Kidney epithelial cell (primary cell): Measurements from ENCODE around the gene APAF1. TPM values are rescaled to one million over a fixed set of nuclear protein-coding genes. Genes with fewer than 3 reads are reported as not detected.

Experiments used
- DNase-seq: peaks from one replicate; pipeline ENCODE4 v3.0.0-alpha.2; 2010; ENCODE audit warnings: low read depth
- H3K27me3 ChIP-seq: 2 replicates; pipeline ENCODE4 v1.6.0; 2011; ENCODE audit warnings: low read length; ENCODE audit not compliant: control insufficient read depth, insufficient read depth
- H3K36me3 ChIP-seq: 2 replicates; pipeline ENCODE4 v1.5.1; 2011; ENCODE audit warnings: low read length; ENCODE audit not compliant: control insufficient read depth, insufficient read depth
- H3K4me3 ChIP-seq: 2 replicates; pipeline ENCODE4 v1.5.1; 2011; ENCODE audit warnings: low read depth, mild to moderate bottlenecking, control low read depth, low read length
- total RNA-seq: library from RNA; depleted of rRNA; stranded (reverse); fragments of >200 nt; gene quantifications from 2 replicates; pipeline ENCODE4 v1.2.3, GENCODE V29; 2015
- TF ChIP-seq, protein P1 (sequence below): IDR thresholded peaks from 2 replicates; pipeline ENCODE4 v1.5.1; 2011; ENCODE audit warnings: mild to moderate bottlenecking, moderate library complexity, low read length, control low read depth, inconsistent platforms; ENCODE audit not compliant: insufficient read depth, poor library complexity, severe bottlenecking

Gene APAF1
- total RNA-seq, 1 donor from 2014 or later = 15.7 TPM

DNA sequence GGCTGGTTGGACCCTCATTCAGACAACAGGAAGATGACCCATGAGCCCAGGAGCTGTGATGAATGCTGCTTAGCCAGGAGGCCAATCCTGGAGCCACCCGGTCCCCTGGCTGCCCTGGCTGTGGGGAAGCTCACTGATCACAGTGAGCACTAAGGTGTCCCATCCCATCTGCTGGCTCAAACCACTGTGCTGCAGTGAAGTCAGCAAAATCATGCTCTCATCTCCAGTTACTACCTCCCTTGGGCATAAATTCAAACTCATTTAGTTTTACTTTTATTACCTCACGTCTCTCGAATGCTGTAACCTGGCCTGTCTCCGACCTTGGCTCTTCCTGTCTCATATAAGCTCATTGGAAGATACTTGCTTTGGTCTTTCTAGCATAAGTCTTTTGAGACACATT, 112.4 kb downstream of the APAF1 start:
- TF ChIP-seq, protein P1, sequence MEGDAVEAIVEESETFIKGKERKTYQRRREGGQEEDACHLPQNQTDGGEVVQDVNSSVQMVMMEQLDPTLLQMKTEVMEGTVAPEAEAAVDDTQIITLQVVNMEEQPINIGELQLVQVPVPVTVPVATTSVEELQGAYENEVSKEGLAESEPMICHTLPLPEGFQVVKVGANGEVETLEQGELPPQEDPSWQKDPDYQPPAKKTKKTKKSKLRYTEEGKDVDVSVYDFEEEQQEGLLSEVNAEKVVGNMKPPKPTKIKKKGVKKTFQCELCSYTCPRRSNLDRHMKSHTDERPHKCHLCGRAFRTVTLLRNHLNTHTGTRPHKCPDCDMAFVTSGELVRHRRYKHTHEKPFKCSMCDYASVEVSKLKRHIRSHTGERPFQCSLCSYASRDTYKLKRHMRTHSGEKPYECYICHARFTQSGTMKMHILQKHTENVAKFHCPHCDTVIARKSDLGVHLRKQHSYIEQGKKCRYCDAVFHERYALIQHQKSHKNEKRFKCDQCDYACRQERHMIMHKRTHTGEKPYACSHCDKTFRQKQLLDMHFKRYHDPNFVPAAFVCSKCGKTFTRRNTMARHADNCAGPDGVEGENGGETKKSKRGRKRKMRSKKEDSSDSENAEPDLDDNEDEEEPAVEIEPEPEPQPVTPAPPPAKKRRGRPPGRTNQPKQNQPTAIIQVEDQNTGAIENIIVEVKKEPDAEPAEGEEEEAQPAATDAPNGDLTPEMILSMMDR = no peak
- Histone ChIP-seq H3K27me3 (no peaks in the 10 kb centered on the region), H3K36me3 (no peaks in the 10 kb centered on the region), H3K4me3 (no peak overlapping the region)
- no peak for DNase-seq

DNA sequence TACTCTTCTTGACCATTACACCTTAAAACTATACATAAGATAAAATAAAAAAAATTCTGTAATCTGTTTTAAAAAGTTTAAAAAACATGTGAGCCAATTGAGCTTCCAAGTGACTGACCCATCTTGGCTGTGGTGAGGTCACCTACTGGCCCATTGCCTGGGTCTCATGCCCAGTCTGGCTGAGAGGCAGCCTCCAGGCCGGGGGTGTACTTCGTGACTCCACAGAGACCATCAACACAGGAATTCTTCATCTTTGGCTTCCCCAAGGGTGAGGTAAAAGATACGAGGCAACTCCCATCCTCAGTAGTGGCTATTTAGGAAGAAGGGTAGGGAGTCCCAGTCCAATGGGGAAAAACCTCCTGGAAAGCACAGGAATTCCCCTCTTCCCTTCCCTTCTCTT, 113.2 kb downstream of the APAF1 start:
- DNase-seq = no peak
- Histone ChIP-seq H3K36me3 (no peaks in the 10 kb centered on the region), H3K27me3 (no peaks in the 10 kb centered on the region), H3K4me3 (no peak overlapping the region)
- TF ChIP-seq, protein P1 = no peak

DNA sequence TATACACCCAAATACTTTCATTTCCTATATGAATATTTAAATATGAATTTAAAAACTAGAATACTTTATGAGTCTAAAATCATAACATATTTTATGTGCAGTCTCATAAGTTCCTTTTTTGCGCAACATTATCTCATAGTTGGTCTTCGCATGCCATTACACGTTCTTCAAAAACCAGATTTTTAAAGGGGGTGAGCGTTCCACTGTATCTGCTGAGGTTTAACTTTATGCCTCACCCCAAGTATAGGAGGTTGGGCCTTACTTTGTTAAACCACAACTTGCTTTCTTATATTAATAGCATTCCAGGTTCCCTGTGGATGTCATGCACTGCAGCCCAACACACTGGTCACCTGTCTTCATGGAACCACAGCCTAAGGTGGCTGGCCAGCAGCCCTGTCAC, 118.6 kb downstream of the APAF1 start:
- H3K36me3 ChIP-seq = no peaks in the 10 kb centered on the region
- DNase-seq = no peak
- H3K27me3 ChIP-seq = no peaks in the 10 kb centered on the region
- TF ChIP-seq, protein P1 = no peak
- no peak overlapping the region for H3K4me3 ChIP-seq

DNA sequence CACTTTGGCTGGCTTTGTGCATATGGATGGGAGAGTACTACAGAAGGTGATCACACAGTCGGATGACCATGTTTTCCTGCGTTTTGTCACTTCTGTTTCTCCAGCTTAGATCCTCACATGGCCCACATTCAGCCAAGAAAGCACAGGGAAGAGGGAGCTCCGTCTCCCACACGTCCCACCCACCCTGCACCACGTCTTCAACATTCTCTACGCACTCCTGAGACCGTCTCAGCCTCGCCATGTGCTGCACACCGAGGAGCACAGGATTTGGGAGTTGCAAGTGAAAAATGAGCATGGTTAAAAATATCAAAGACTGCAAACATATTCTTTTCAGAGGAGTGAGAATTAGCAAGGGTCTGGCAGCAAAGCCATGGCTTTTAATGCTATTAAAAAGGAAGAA, 122.2 kb downstream of the APAF1 start:
- H3K4me3 ChIP-seq = no peak overlapping the region
- no peak for DNase-seq
- H3K27me3 ChIP-seq = no peaks in the 10 kb centered on the region
- no peaks in the 10 kb centered on the region for H3K36me3 ChIP-seq
- TF ChIP-seq, protein P1 = no peak

DNA sequence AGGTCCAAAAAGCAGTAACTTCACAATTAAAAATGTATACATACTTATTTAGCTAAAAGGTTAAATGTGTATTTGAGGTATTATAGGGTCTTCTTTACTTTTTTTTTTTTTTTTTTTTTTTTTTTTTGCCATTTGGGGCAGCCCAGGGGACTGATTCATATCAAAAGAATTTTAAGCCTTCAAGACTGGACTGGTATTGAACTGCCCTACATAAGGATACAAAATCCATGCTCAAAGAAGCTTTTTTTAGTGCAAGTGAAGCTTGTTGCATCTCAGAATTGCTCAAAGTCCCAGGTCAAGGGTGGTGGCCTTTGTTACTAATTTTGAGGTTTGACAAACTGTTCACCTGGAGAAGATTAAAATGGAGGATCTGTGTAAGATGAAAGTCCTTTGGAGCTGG, 124.0 kb downstream of the APAF1 start:
- no peak overlapping the region for H3K4me3 ChIP-seq
- no peaks in the 10 kb centered on the region for H3K36me3 ChIP-seq
- no peaks in the 10 kb centered on the region for H3K27me3 ChIP-seq
- DNase-seq = no peak
- TF ChIP-seq, protein P1 = no peak

DNA sequence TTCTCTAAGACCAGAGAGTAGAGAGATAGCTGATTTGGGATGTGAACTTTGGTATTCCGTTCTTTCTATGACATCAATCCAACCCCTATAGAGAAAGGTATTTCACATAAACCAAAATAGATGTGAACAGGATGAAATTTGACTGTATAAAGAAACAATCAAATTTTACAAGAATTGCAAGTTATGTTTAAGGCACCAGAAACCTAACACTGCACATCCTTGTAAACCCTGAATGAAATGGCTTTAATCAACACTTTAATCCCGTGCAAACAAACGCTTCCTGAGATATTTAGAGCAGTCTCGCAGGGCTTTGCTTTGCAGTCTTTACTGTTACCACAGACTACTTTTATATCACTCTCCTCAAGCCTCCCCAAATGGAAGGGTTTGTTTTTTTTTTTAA, 125.1 kb downstream of the APAF1 start:
- TF ChIP-seq, protein P1 = no peak
- H3K4me3 ChIP-seq = no peak overlapping the region
- H3K27me3 ChIP-seq = no peaks in the 10 kb centered on the region
- H3K36me3 ChIP-seq = no peaks in the 10 kb centered on the region
- no peak for DNase-seq
